GM15510 (cell line): ENCODE measurements around the gene DDX27.

Experiments used
- POLR2A ChIP-seq: IDR thresholded peaks from 3 replicates; pipeline ENCODE4 v1.6.1; 2011; ENCODE audit warnings: borderline replicate concordance; ENCODE audit not compliant: insufficient read length; ENCODE audit errors: extremely low read depth

DDX27 gene

GRCh38 chr20:49229381-49229780, 10.2 kb downstream of the DDX27 start:
- TF ChIP-seq POLR2A = no peak

- no peak for TF ChIP-seq POLR2A
These were observed 10.8 kb downstream of the DDX27 start for GRCh38 chr20:49230021-49230420.

GRCh38 chr20:49230561-49231133, 11.4 kb downstream of the DDX27 start:
- no peak for TF ChIP-seq POLR2A

- no peak for TF ChIP-seq POLR2A
These were observed 12.3 kb downstream of the DDX27 start for GRCh38 chr20:49231471-49231870.

- TF ChIP-seq POLR2A = no peak
These were observed 14.0 kb downstream of the DDX27 start for GRCh38 chr20:49233226-49233625.

GRCh38 chr20:49234831-49235230, 15.6 kb downstream of the DDX27 start:
- TF ChIP-seq POLR2A = no peak

GRCh38 chr20:49236301-49236700, 17.1 kb downstream of the DDX27 start:
- TF ChIP-seq POLR2A = no peak

GRCh38 chr20:49237531-49237930, 18.3 kb downstream of the DDX27 start:
- no peak for TF ChIP-seq POLR2A

- no peak for TF ChIP-seq POLR2A
These were observed 26.9 kb downstream of the DDX27 start for GRCh38 chr20:49245921-49246740.

- TF ChIP-seq POLR2A = no peak
These were observed 28.0 kb downstream of the DDX27 start for GRCh38 chr20:49247169-49247723.

- no peak for TF ChIP-seq POLR2A
These were observed 28.6 kb downstream of the DDX27 start for GRCh38 chr20:49247792-49248191.

GRCh38 chr20:49248301-49248700, 29.1 kb downstream of the DDX27 start:
- no peak for TF ChIP-seq POLR2A

GRCh38 chr20:49248879-49249665, 29.9 kb downstream of the DDX27 start:
- no peak for TF ChIP-seq POLR2A

- TF ChIP-seq POLR2A = no peak
These were observed 33.5 kb downstream of the DDX27 start for GRCh38 chr20:49252556-49253350.
